CD14-positive monocyte (primary cell): ENCODE results near the gene SPHKAP. TPM values are rescaled to one million over a fixed set of nuclear protein-coding genes. Genes with fewer than 3 reads are reported as not detected.

Experiments
- DNase-seq, 3 donors: peaks; one replicate each; pipeline ENCODE4 v3.0.0-alpha.2; 2011 to 2022
- H2AFZ ChIP-seq: 2 replicates; pipeline ENCODE4 v1.6.0; 2012; ENCODE audit warnings: mild to moderate bottlenecking, low read depth, low read length, inconsistent platforms; ENCODE audit not compliant: insufficient read depth, poor library complexity, severe bottlenecking
- H3K27ac ChIP-seq, 2 donors: 1 replicate in 1 of 2; 2 replicates in 1 of 2; pipeline ENCODE4 v1.5.1; 2012 to 2013; ENCODE audit warnings: low read length in 2 of 2, control low read depth in 1 of 2, inconsistent platforms in 1 of 2, low read depth in 1 of 2, mild to moderate bottlenecking in 1 of 2
- H3K27me3 ChIP-seq, 2 donors: one replicate each; pipeline versions ENCODE4 v1.6.0 to v1.6.1; 2011 to 2013; ENCODE audit warnings: low read length in 2 of 2; ENCODE audit not compliant: control insufficient read depth in 2 of 2, insufficient read depth in 2 of 2
- H3K36me3 ChIP-seq, 2 donors: replicated peaks in 1 of 2; 1 replicate in 1 of 2; 2 replicates in 1 of 2; pipeline versions ENCODE4 v1.5.1 to v1.6.1; 2012 to 2013; ENCODE audit warnings: low read length in 2 of 2, control low read depth in 1 of 2, inconsistent platforms in 1 of 2, mild to moderate bottlenecking in 1 of 2; ENCODE audit not compliant: insufficient read depth in 2 of 2, control insufficient read depth in 1 of 2
- H3K4me1 ChIP-seq, 2 donors: 1 replicate in 1 of 2; 2 replicates in 1 of 2; pipeline versions ENCODE4 v1.5.1 to v1.6.1; 2012 to 2013; ENCODE audit warnings: low read length in 2 of 2, control low read depth in 1 of 2, inconsistent platforms in 1 of 2, mild to moderate bottlenecking in 1 of 2, moderate library complexity in 1 of 2; ENCODE audit not compliant: insufficient read depth in 2 of 2, control insufficient read depth in 1 of 2
- H3K4me2 ChIP-seq: replicated peaks from 2 replicates; pipeline ENCODE3; 2012; ENCODE audit warnings: low read length, moderate library complexity, mild to moderate bottlenecking; ENCODE audit not compliant: poor library complexity, severe bottlenecking; ENCODE audit errors: extremely low read depth
- H3K4me3 ChIP-seq, 3 experiments: fragments of 200-600 bp in 1 of 3; sonication (generic) in 1 of 3; replicated peaks in 1 of 3; 1 replicate in 2 of 3; 2 replicates in 1 of 3; pipeline ENCODE4 v1.5.1; 2011 to 2013; ENCODE audit warnings: low read length in 3 of 3, mild to moderate bottlenecking in 3 of 3, control low read depth in 2 of 3, low read depth in 2 of 3, inconsistent platforms in 1 of 3, moderate library complexity in 1 of 3
- H3K79me2 ChIP-seq: 2 replicates; pipeline ENCODE4 v1.6.0; 2012; ENCODE audit warnings: mild to moderate bottlenecking, control low read depth, inconsistent platforms, low read length, moderate library complexity; ENCODE audit not compliant: insufficient read depth
- H3K9ac ChIP-seq: 2 replicates; pipeline ENCODE4 v1.6.0; 2017; ENCODE audit warnings: low read length, mild to moderate bottlenecking; ENCODE audit not compliant: insufficient read depth, poor library complexity, severe bottlenecking
- H3K9me3 ChIP-seq, 2 donors: replicated peaks in 1 of 2; 1 replicate in 1 of 2; 2 replicates in 1 of 2; pipeline versions ENCODE4 v1.5.1 to v1.6.1; 2012 to 2013; ENCODE audit warnings: low read length in 2 of 2, control low read depth in 1 of 2; ENCODE audit not compliant: control insufficient read depth in 1 of 2, insufficient read depth in 1 of 2
- H4K20me1 ChIP-seq: 2 replicates; pipeline ENCODE4 v1.6.0; 2012; ENCODE audit warnings: mild to moderate bottlenecking, low read length, control low read depth, moderate library complexity; ENCODE audit not compliant: insufficient read depth
- H3K27ac Mint-ChIP-seq, 7 donors: one replicate each; pipeline ENCODE4 v1.8.0; 2020; ENCODE audit warnings: mild to moderate bottlenecking in 7 of 7, mixed read lengths in 7 of 7, moderate library complexity in 6 of 7, inconsistent platforms in 2 of 7
- H3K27me3 Mint-ChIP-seq, 3 donors: one replicate each; pipeline ENCODE4 v1.8.0; 2021 to 2022; ENCODE audit warnings: low read depth in 3 of 3, mild to moderate bottlenecking in 3 of 3, mixed read lengths in 3 of 3, moderate library complexity in 3 of 3, inconsistent platforms in 1 of 3
- H3K36me3 Mint-ChIP-seq, 2 donors: one replicate each; pipeline ENCODE4 v1.8.0; 2020; ENCODE audit warnings: mixed read lengths in 2 of 2, inconsistent platforms in 1 of 2, mild to moderate bottlenecking in 1 of 2
- H3K4me1 Mint-ChIP-seq: one replicate; pipeline ENCODE4 v1.8.0; 2020; ENCODE audit warnings: mild to moderate bottlenecking, mixed read lengths
- H3K4me3 Mint-ChIP-seq, 2 donors: one replicate each; pipeline ENCODE4 v1.8.0; 2020; ENCODE audit warnings: mild to moderate bottlenecking in 2 of 2, mixed read lengths in 2 of 2, moderate library complexity in 1 of 2
- H3K9me3 Mint-ChIP-seq, 7 donors: one replicate each; pipeline ENCODE4 v1.8.0; 2020 to 2022; ENCODE audit warnings: mixed read lengths in 7 of 7, mild to moderate bottlenecking in 6 of 7, moderate library complexity in 6 of 7, inconsistent platforms in 2 of 7
- WGBS: methylation state at CpG from one replicate; pipeline ENCODE4 v1.1.5; 2013; ENCODE audit warnings: missing lambda C conversion rate; ENCODE audit not compliant: insufficient coverage; 5-methylcytosine and 5-hydroxymethylcytosine counted together
- intact Hi-C, 2 donors: fragments of 100-400 bp; cut with micrococcal nuclease; formaldehyde crosslinking; loops; one replicate each; pipeline versions ENCODE4 v1.15.0 to v1.15.1; 2023
- polyA plus RNA-seq, 3 donors: library from polyadenylated mRNA; depleted of rRNA in 1 of 3; unstranded in 2 of 3; stranded (reverse) in 1 of 3; fragments of 300-500 nt in 2 of 3; fragments of >200 nt in 1 of 3; fragmentation: Illumina TruSeq in 2 of 3; gene quantifications; 1 replicate in 2 of 3; 2 replicates in 1 of 3; pipeline ENCODE4 v1.2.3, GENCODE V29; 2012 to 2021
- TF ChIP-seq, protein P1 (sequence below): fragments of 200-600 bp; IDR thresholded peaks from one replicate; pipeline ENCODE4 v1.8.0; 2022; ENCODE audit warnings: antibody characterized with exemption, mild to moderate bottlenecking

The SPHKAP gene
- polyA plus RNA-seq, 3 donors: not detected

DNA sequence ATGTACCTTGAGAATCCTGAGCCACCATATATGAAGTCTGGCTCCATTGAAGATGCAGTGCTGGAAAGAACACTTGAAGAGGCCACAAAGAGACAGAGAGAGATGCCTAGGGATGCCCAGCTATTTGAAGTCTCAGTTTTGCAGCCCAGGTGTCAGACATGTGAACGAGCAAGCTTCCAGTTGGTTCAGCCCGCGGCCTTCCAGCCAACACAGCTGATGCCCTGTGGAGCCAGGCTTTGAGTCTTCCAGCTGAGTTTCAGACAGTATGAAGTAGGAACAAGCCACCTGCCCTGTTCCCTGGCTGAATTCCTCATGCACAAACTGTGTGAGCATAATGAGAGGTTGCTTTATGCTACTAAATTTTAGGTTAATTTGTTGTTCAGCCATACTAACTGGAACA is 108.8 kb downstream of the SPHKAP start:
- H3K36me3 ChIP-seq: no peaks in the 10 kb centered on the region
- intact Hi-C loops: no loop called here
- H2AFZ ChIP-seq: no peak overlapping the region
- H3K79me2 ChIP-seq: no peaks in the 10 kb centered on the region
- H4K20me1 ChIP-seq: no peaks in the 10 kb centered on the region
- no peak overlapping the region for H3K9ac ChIP-seq
- no peaks in the 10 kb centered on the region for H3K27me3 ChIP-seq
- H3K4me1 ChIP-seq: no peaks in the 10 kb centered on the region
- H3K9me3 Mint-ChIP-seq: peaks cover 0 to 12% (median 0%) of the 10 kb centered on the region in 7 donors
- no peak overlapping the region for H3K4me3 ChIP-seq
- no peak for DNase-seq
- peaks cover 0 to 7% of the 10 kb centered on the region in 2 donors for H3K9me3 ChIP-seq
- 89% methylated on average over 3 of the region's 3 CpGs for WGBS
- H3K27me3 Mint-ChIP-seq: peaks cover 0 to 2% (median 1%) of the 10 kb centered on the region in 3 donors
- no peak overlapping the region for H3K27ac Mint-ChIP-seq
- TF ChIP-seq, protein P1, sequence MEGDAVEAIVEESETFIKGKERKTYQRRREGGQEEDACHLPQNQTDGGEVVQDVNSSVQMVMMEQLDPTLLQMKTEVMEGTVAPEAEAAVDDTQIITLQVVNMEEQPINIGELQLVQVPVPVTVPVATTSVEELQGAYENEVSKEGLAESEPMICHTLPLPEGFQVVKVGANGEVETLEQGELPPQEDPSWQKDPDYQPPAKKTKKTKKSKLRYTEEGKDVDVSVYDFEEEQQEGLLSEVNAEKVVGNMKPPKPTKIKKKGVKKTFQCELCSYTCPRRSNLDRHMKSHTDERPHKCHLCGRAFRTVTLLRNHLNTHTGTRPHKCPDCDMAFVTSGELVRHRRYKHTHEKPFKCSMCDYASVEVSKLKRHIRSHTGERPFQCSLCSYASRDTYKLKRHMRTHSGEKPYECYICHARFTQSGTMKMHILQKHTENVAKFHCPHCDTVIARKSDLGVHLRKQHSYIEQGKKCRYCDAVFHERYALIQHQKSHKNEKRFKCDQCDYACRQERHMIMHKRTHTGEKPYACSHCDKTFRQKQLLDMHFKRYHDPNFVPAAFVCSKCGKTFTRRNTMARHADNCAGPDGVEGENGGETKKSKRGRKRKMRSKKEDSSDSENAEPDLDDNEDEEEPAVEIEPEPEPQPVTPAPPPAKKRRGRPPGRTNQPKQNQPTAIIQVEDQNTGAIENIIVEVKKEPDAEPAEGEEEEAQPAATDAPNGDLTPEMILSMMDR: no peak
- no peak overlapping the region for H3K4me2 ChIP-seq
- H3K4me3 Mint-ChIP-seq: no peak overlapping the region
- H3K4me1 Mint-ChIP-seq: no peaks in the 10 kb centered on the region
- no peak overlapping the region for H3K27ac ChIP-seq
- H3K36me3 Mint-ChIP-seq: no peaks in the 10 kb centered on the region

GRCh38 chr2:228067309-228067708 is 114.2 kb downstream of the SPHKAP start:
- Mint-ChIP-seq H3K4me3 (no peak overlapping the region), H3K27ac (no peak overlapping the region), H3K36me3 (no peaks in the 10 kb centered on the region), H3K9me3 (peaks cover 0 to 3% (median 0%) of the 10 kb centered on the region in 7 donors), H3K4me1 (no peaks in the 10 kb centered on the region), H3K27me3 (no peaks in the 10 kb centered on the region)
- Histone ChIP-seq H2AFZ (no peak overlapping the region), H3K4me1 (no peaks in the 10 kb centered on the region), H3K27ac (no peak overlapping the region), H3K79me2 (no peaks in the 10 kb centered on the region), H3K36me3 (no peaks in the 10 kb centered on the region), H3K4me2 (no peak overlapping the region), H3K9me3 (no peaks in the 10 kb centered on the region), H3K27me3 (no peaks in the 10 kb centered on the region), H3K4me3 (no peak overlapping the region), H4K20me1 (no peaks in the 10 kb centered on the region), H3K9ac (no peak overlapping the region)
- TF ChIP-seq, protein P1: no peak
- intact Hi-C loops: no loop called here
- DNase-seq: no peak
- no CpG with 5 or more reads among the region's 1 CpG for WGBS
